Endothelial cell of umbilical vein (primary cell): ENCODE data around the gene FOXO6. TPM values are rescaled to one million over a fixed set of nuclear protein-coding genes. Genes with fewer than 3 reads are reported as not detected.

Experiments used
- BruUV-seq: library from RNA; stranded (reverse); fragments of 400-500 nt; replicated peaks from 2 replicates; lab custom pipeline; 2021; lab: Mats Ljungman, UMichigan
- CTCF ChIA-PET: fragments of 300-600, 350-600 bp; sonication (Branson Sonifier 250); formaldehyde crosslinking; loops from one replicate; lab custom pipeline; 2021; ENCODE audit warnings: antibody characterized with exemption, inconsistent platforms; lab: Charles Lee
- POLR2A ChIA-PET: fragments of 300-600, 350-600 bp; sonication (Branson Sonifier 250); formaldehyde crosslinking; loops from one replicate; lab custom pipeline; 2021; ENCODE audit warnings: antibody characterized with exemption, inconsistent platforms; lab: Charles Lee
- DNase-seq: peaks from one replicate; pipeline ENCODE4 v3.0.0-alpha.2; 2011; ENCODE audit warnings: low read depth, low spot score
- FAIRE-seq: peaks from 2 replicates; lab custom pipeline; 2011; peaks lifted over from hg19 to GRCh38; lab: Jason Lieb, UNC
- H2AFZ ChIP-seq: 2 replicates; pipeline ENCODE4 v1.6.0; 2012; ENCODE audit warnings: low read depth, low read length, control low read depth, inconsistent platforms
- H3K27ac ChIP-seq: 2 replicates; pipeline ENCODE4 v1.5.1; 2011; ENCODE audit warnings: low read depth, mild to moderate bottlenecking, control low read depth, low read length, moderate library complexity; ENCODE audit not compliant: insufficient read depth
- H3K27me3 ChIP-seq, 2 experiments: 2 replicates each; pipeline versions ENCODE4 v1.6.0 to v1.6.1; 2011; ENCODE audit warnings: low read length in 2 of 2, mixed read lengths in 1 of 2; ENCODE audit not compliant: control insufficient read depth in 2 of 2, insufficient read depth in 2 of 2
- H3K36me3 ChIP-seq, 2 experiments: 2 replicates in 1 of 2; 3 replicates in 1 of 2; pipeline ENCODE4 v1.5.1; 2011; ENCODE audit warnings: low read length in 2 of 2, mild to moderate bottlenecking in 1 of 2, moderate library complexity in 1 of 2; ENCODE audit not compliant: control insufficient read depth in 2 of 2, insufficient read depth in 2 of 2; ENCODE audit errors: extremely low read depth in 1 of 2
- H3K4me1 ChIP-seq: 3 replicates; pipeline ENCODE4 v1.5.1; 2011; ENCODE audit warnings: mild to moderate bottlenecking, low read length; ENCODE audit not compliant: control insufficient read depth, insufficient read depth; ENCODE audit errors: extremely low read depth
- H3K4me2 ChIP-seq: 2 replicates; pipeline ENCODE4 v1.6.1; 2011; ENCODE audit warnings: low read length, control low read depth, mixed read lengths; ENCODE audit not compliant: insufficient read depth
- H3K4me3 ChIP-seq, 3 experiments: fragments of 200-600 bp in 1 of 3; sonication (generic), shearing (Covaris generic) in 1 of 3; replicated peaks in 1 of 3; 2 replicates each; pipeline ENCODE4 v1.5.1; 2011 to 2016; ENCODE audit warnings: control low read depth in 3 of 3, low read length in 3 of 3, mild to moderate bottlenecking in 2 of 3, inconsistent platforms in 1 of 3, low read depth in 1 of 3, moderate library complexity in 1 of 3; ENCODE audit not compliant: insufficient read depth in 1 of 3
- H3K79me2 ChIP-seq: 2 replicates; pipeline ENCODE4 v1.6.0; 2012; ENCODE audit warnings: low read length, inconsistent platforms; ENCODE audit not compliant: control insufficient read depth, insufficient read depth
- H3K9ac ChIP-seq: replicated peaks from 2 replicates; pipeline ENCODE3; 2011; ENCODE audit warnings: low read length, control low read depth; ENCODE audit not compliant: insufficient read depth; ENCODE audit errors: extremely low read depth
- H3K9me1 ChIP-seq: replicated peaks from 3 replicates; pipeline ENCODE4 v1.6.0; 2011; ENCODE audit warnings: mild to moderate bottlenecking, low read length; ENCODE audit not compliant: control insufficient read depth, insufficient read depth; ENCODE audit errors: extremely low read depth
- H3K9me3 ChIP-seq: replicated peaks from 2 replicates; pipeline ENCODE4 v1.5.1; 2012; ENCODE audit warnings: low read length, inconsistent platforms; ENCODE audit not compliant: control insufficient read depth, insufficient read depth
- H4K20me1 ChIP-seq: replicated peaks from 2 replicates; pipeline ENCODE3; 2011; ENCODE audit warnings: mild to moderate bottlenecking, low read length; ENCODE audit not compliant: control insufficient read depth, insufficient read depth; ENCODE audit errors: extremely low read depth
- EZH2 ChIP-seq: IDR thresholded peaks from 2 replicates; pipeline ENCODE4 v1.6.1; 2012; ENCODE audit warnings: borderline replicate concordance, low read depth, mild to moderate bottlenecking, moderate library complexity, low read length, inconsistent platforms; ENCODE audit not compliant: severe bottlenecking
- FOS ChIP-seq: IDR thresholded peaks from 2 replicates; pipeline ENCODE4 v1.6.1; 2011; ENCODE audit warnings: mild to moderate bottlenecking, low read length, moderate library complexity, borderline replicate concordance; ENCODE audit not compliant: insufficient read depth
- GATA2 ChIP-seq: IDR thresholded peaks from 2 replicates; pipeline ENCODE4 v1.7.0; 2011; ENCODE audit warnings: low read depth, mild to moderate bottlenecking, moderate library complexity, mixed read lengths, low read length; ENCODE audit not compliant: insufficient read length, insufficient read depth
- JUN ChIP-seq: IDR thresholded peaks from 2 replicates; pipeline ENCODE4 v1.6.1; 2011; ENCODE audit warnings: borderline replicate concordance, low read depth; ENCODE audit not compliant: insufficient read length, insufficient read depth
- MYC ChIP-seq: IDR thresholded peaks from one replicate; pipeline ENCODE4 v1.6.1; 2011; ENCODE audit warnings: mild to moderate bottlenecking, low read depth, low read length
- POLR2A ChIP-seq: IDR thresholded peaks from 2 replicates; pipeline ENCODE4 v1.6.1; 2012; ENCODE audit warnings: low read depth, mild to moderate bottlenecking, control low read depth, low read length
- POLR2AphosphoS5 ChIP-seq: IDR thresholded peaks from 2 replicates; pipeline ENCODE4 v1.6.1; 2012; ENCODE audit warnings: low read depth, mild to moderate bottlenecking, control low read depth, low read length, moderate library complexity; ENCODE audit not compliant: insufficient read depth
- dilution Hi-C: fragments of 300-500 bp; cut with MboI; formaldehyde crosslinking; loops from one replicate; pipeline ENCODE4 v1.15.0; 2019; ENCODE audit warnings: low sequenced_read_pairs; ENCODE audit not compliant: extremely low pct_ligation_motif_present
- intact Hi-C: fragments of 100-400 bp; cut with micrococcal nuclease; formaldehyde crosslinking; loops from one replicate; pipeline ENCODE4 v1.10.0; 2022
- polyA plus RNA-seq, 4 experiments: library from polyadenylated mRNA; depleted of rRNA in 3 of 4; stranded (reverse) in 3 of 4; unstranded in 1 of 4; fragments of >200 nt; gene quantifications; 2 replicates each; pipeline versions ENCODE4 v1.2.1 to v1.2.3, GENCODE V29; 2011 to 2012; ENCODE audit warnings: missing spikeins in 1 of 4
- total RNA-seq: library from RNA; stranded (reverse); gene quantifications from 2 replicates; pipeline ENCODE4 v1.2.3, GENCODE V29; 2021
- TF ChIP-seq, protein P1 (sequence below): IDR thresholded peaks from 2 replicates; pipeline ENCODE4 v1.6.1; 2011; ENCODE audit not compliant: insufficient read depth, insufficient read length
- TF ChIP-seq, protein P2 (sequence below), 2 donors: IDR thresholded peaks; 1 replicate in 1 of 2; 2 replicates in 1 of 2; pipeline ENCODE4 v1.5.1; 2011; ENCODE audit warnings: low read length in 2 of 2, mild to moderate bottlenecking in 2 of 2, moderate library complexity in 2 of 2, control low read depth in 1 of 2, inconsistent platforms in 1 of 2, low read depth in 1 of 2; ENCODE audit not compliant: insufficient read depth in 1 of 2; ENCODE audit errors: extremely low read depth in 1 of 2

FOXO6 gene
- total and polyA plus RNA-seq, 2 donors (not counting 3 experiments of a cell fraction or from before 2014, with no cell fraction given), result 0.04 to 0.38 TPM

DNA sequence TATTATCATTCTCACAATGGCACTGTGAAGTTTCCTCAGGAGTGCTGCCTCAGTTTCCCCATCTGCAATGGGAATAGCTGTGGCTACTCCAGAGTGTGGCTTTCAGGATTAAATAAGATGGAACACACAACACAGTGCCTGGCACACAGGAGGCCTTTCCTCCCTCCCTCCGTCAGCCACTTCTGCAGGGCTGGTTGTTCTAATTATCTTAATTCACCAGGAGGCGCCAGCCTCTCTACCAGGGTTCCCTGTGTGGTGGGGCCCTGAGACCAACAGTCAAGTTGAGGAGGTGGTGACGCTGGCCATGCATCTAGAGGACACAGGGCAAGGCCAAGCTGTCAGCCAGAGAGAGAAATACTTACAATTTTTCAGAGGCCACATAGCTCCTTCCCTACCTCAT is 6.3 kb upstream of the FOXO6 start:
- no TSS peak for BruUV-seq
- intact Hi-C loops (no loop called here), dilution Hi-C loops (no loop called here)
- Histone ChIP-seq H3K9me1 (no peaks in the 10 kb centered on the region), H3K36me3 (no peaks in the 10 kb centered on the region), H4K20me1 (no peaks in the 10 kb centered on the region), H3K4me3 (no peak overlapping the region), H3K4me1 (no peaks in the 10 kb centered on the region), H3K9ac (no peak overlapping the region), H3K4me2 (no peak overlapping the region), H3K27ac (no peak overlapping the region), H3K79me2 (no peaks in the 10 kb centered on the region), H3K27me3 (peaks cover 2 to 4% of the 10 kb centered on the region in 2 experiments), H3K9me3 (no peaks in the 10 kb centered on the region), H2AFZ (no peak overlapping the region)
- CTCF ChIA-PET, result interaction anchor here (2.0 kb wide), 1 partner anchor 63 kb away, joined by 6 read pairs; no protein-coding TSS in a partner anchor
- POLR2A ChIA-PET, result no interaction called here
- no peak for DNase-seq
- no peak for TF ChIP-seq JUN
- TF ChIP-seq POLR2AphosphoS5, result no peak
- TF ChIP-seq, protein P1, sequence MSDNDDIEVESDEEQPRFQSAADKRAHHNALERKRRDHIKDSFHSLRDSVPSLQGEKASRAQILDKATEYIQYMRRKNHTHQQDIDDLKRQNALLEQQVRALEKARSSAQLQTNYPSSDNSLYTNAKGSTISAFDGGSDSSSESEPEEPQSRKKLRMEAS, result no peak
- TF ChIP-seq EZH2, result no peak
- TF ChIP-seq FOS, result no peak
- no peak for TF ChIP-seq POLR2A
- TF ChIP-seq GATA2, result no peak
- TF ChIP-seq, protein P2, sequence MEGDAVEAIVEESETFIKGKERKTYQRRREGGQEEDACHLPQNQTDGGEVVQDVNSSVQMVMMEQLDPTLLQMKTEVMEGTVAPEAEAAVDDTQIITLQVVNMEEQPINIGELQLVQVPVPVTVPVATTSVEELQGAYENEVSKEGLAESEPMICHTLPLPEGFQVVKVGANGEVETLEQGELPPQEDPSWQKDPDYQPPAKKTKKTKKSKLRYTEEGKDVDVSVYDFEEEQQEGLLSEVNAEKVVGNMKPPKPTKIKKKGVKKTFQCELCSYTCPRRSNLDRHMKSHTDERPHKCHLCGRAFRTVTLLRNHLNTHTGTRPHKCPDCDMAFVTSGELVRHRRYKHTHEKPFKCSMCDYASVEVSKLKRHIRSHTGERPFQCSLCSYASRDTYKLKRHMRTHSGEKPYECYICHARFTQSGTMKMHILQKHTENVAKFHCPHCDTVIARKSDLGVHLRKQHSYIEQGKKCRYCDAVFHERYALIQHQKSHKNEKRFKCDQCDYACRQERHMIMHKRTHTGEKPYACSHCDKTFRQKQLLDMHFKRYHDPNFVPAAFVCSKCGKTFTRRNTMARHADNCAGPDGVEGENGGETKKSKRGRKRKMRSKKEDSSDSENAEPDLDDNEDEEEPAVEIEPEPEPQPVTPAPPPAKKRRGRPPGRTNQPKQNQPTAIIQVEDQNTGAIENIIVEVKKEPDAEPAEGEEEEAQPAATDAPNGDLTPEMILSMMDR (IDR thresholded peaks at IDR 0.05; ENCODE audit: extremely low read depth in 1 of 2, insufficient read depth in 1 of 2, low read depth in 1 of 2, low read length in 2 of 2), result no peak
- TF ChIP-seq MYC, result no peak
- no peak for FAIRE-seq
